Motor neuron (in vitro differentiated cells): ENCODE measurements around the gene ERCC1. TPM values are rescaled to one million over a fixed set of nuclear protein-coding genes. Genes with fewer than 3 reads are reported as not detected.

Experiments
- ATAC-seq, 8 experiments: fragments of 200-7000 bp; cut with Tn5 transposase; replicated peaks in 6 of 8; 2 replicates each; pipeline ENCODE4 v1.8.0; 2021; ENCODE audit warnings: mild to moderate bottlenecking in 8 of 8, moderate library complexity in 8 of 8
- H3K27ac ChIP-seq, 2 donors: fragments of 250-450 bp; sonication (Bioruptor Pico); 2 replicates each; pipeline ENCODE4 v1.9.0; 2021; ENCODE audit warnings: antibody characterized with exemption in 2 of 2, mild to moderate bottlenecking in 2 of 2, moderate library complexity in 1 of 2
- H3K4me1 ChIP-seq, 2 donors: fragments of 250-450 bp; sonication (Bioruptor Pico); replicated peaks in 1 of 2; 2 replicates each; pipeline ENCODE4 v1.6.1; 2021; ENCODE audit warnings: antibody characterized with exemption in 2 of 2, mild to moderate bottlenecking in 2 of 2, moderate library complexity in 1 of 2
- H3K4me3 ChIP-seq, 5 donors: fragments of 250-450 bp; sonication (Bioruptor Pico); 2 replicates each; pipeline ENCODE4 v1.9.0; 2021; ENCODE audit warnings: antibody characterized with exemption in 5 of 5, mild to moderate bottlenecking in 5 of 5, moderate library complexity in 4 of 5
- WGBS, 10 experiments: fragments of 450-650 bp; shearing (Covaris generic); methylation state at CpG; one replicate each; pipeline ENCODE4 v1.0.0; 2022; 5-methylcytosine and 5-hydroxymethylcytosine counted together
- in situ Hi-C, 9 experiments: fragments of 400-800 bp; cut with MboI; loops; one replicate each; pipeline ENCODE4 v1.15.0; 2021; ENCODE audit warnings: low sequenced_read_pairs in 9 of 9, low pct_unique_long_range_greater_than_20kb in 2 of 9; ENCODE audit not compliant: unreplicated experiment in 9 of 9
- total RNA-seq, 8 experiments: library from RNA; unstranded; fragments of 300-600 nt; gene quantifications; 2 replicates each; pipeline versions ENCODE4 v1.2.3 to v1.2.4, GENCODE V29; 2022

Gene ERCC1
- 10 to 100 TPM; 38.4 to 82.0 (median 71.5) TPM for total RNA-seq

GRCh38 chr19:45423589-45424190 is at the start of gene ERCC1:
Gene ERCC1, minus strand, starts transcription at chr19:45423917. Its CDS starts 543 bp downstream, at chr19:45423374.
- in situ Hi-C loops = no loop called here
- peak; percentile 80 to 92 (median 89) for ATAC-seq
- Histone ChIP-seq H3K4me1 (peaks cover 17 to 19% of the 10 kb centered on the region in 2 donors), H3K4me3 (peak within 1 kb of the TSS; percentile 36 to 48 (median 46)), H3K27ac (peak within 1 kb of the TSS; percentile 86 to 95)
- 0 to 7% (median 1%) methylated on average over 1 to 18 of the region's 37 CpGs; no CpG with 5 or more reads in 6 of the 10 experiments for WGBS, 10 experiments

- 0% methylated on average over 1 of the region's 5 CpGs; no CpG with 5 or more reads in 9 of the 10 experiments for WGBS, 10 experiments
- no peak for ATAC-seq
- in situ Hi-C loops = no loop called here
- no peak overlapping the region for H3K4me3 ChIP-seq
- peaks cover 3 to 11% of the 10 kb centered on the region in 2 donors for H3K4me1 ChIP-seq
- H3K27ac ChIP-seq = no peak overlapping the region
Measured at GRCh38 chr19:45473367-45473681, 49.6 kb upstream of the ERCC1 start.

- no peak overlapping the region for H3K27ac ChIP-seq
- H3K4me1 ChIP-seq = peaks cover under 1 to 11% of the 10 kb centered on the region in 2 donors
- H3K4me3 ChIP-seq = peak overlapping the region in 1 of 5 donors; percentile 11
- WGBS, 10 experiments = 0 to 91% (median 64%) methylated on average over 1 to 10 of the region's 44 CpGs; no CpG with 5 or more reads in 6 of the 10 experiments
- ATAC-seq = no peak
- in situ Hi-C loops = no loop called here
Measured at GRCh38 chr19:45472563-45473366, 49.0 kb upstream of the ERCC1 start.

- WGBS, 10 experiments = 0 to 100% (median 82%) methylated on average over 1 to 4 of the region's 7 CpGs; no CpG with 5 or more reads in 4 of the 10 experiments
- in situ Hi-C loops = no loop called here
- no peak overlapping the region for H3K27ac ChIP-seq
- H3K4me1 ChIP-seq = peaks cover 0 to 11% of the 10 kb centered on the region in 2 donors
- peak overlapping the region in 1 of 5 donors; percentile 11 for H3K4me3 ChIP-seq
- no peak for ATAC-seq
Measured at GRCh38 chr19:45471931-45472562, 48.3 kb upstream of the ERCC1 start.

GRCh38 chr19:45471111-45471930 is 47.6 kb upstream of the ERCC1 start:
- 20 to 100% (median 69%) methylated on average over 1 to 6 of the region's 16 CpGs; no CpG with 5 or more reads in 2 of the 10 experiments for WGBS, 10 experiments
- ATAC-seq = no peak
- Histone ChIP-seq H3K27ac (no peak overlapping the region), H3K4me3 (no peak overlapping the region), H3K4me1 (peaks cover 0 to 11% of the 10 kb centered on the region in 2 donors)
- in situ Hi-C loops = no loop called here

GRCh38 chr19:45470762-45471081 is 47.0 kb upstream of the ERCC1 start:
- 75 to 93% (median 90%) methylated on average over 2 to 4 of the region's 15 CpGs; no CpG with 5 or more reads in 7 of the 10 experiments for WGBS, 10 experiments
- in situ Hi-C loops = no loop called here

GRCh38 chr19:45469945-45470761 is 46.4 kb upstream of the ERCC1 start:
- Histone ChIP-seq H3K4me1 (peaks cover 0 to 11% of the 10 kb centered on the region in 2 donors), H3K4me3 (peak overlapping the region; percentile 46 to 69 (median 64)), H3K27ac (peak overlapping the region in 1 of 2 donors; percentile 5)
- 0 to 26% (median 0%) methylated on average over 1 to 6 of the region's 33 CpGs; no CpG with 5 or more reads in 6 of the 10 experiments for WGBS, 10 experiments
- ATAC-seq = peak; percentile 1 to 18 (median 4)
- in situ Hi-C loops = no loop called here

More at GRCh38 chr19:45470762-45471081, 47.0 kb upstream of the ERCC1 start:
- Histone ChIP-seq H3K27ac (no peak overlapping the region), H3K4me3 (no peak overlapping the region), H3K4me1 (peaks cover 0 to 11% of the 10 kb centered on the region in 2 donors)
- no peak for ATAC-seq

- in situ Hi-C loops = no loop called here
- peak; percentile 31 to 81 (median 76) for ATAC-seq
- 0% methylated on average over 1 to 5 of the region's 66 CpGs; no CpG with 5 or more reads in 6 of the 10 experiments for WGBS, 10 experiments
Measured at GRCh38 chr19:45469132-45469944, 45.6 kb upstream of the ERCC1 start.

GRCh38 chr19:45468803-45469131 is 45.0 kb upstream of the ERCC1 start:
- Histone ChIP-seq H3K27ac (peak overlapping the region; percentile 67 to 83), H3K4me1 (peaks cover 0 to 11% of the 10 kb centered on the region in 2 donors), H3K4me3 (peak overlapping the region; percentile 46 to 69 (median 64))
- ATAC-seq = peak; percentile 2 to 51 (median 44)
- 20% methylated on average over 1 of the region's 19 CpGs; no CpG with 5 or more reads in 9 of the 10 experiments for WGBS, 10 experiments
- in situ Hi-C loops = no loop called here

More at GRCh38 chr19:45469132-45469944, 45.6 kb upstream of the ERCC1 start:
- Histone ChIP-seq H3K27ac (peak overlapping the region; percentile 69 to 83), H3K4me3 (peak overlapping the region; percentile 46 to 69 (median 64)), H3K4me1 (peaks cover 0 to 11% of the 10 kb centered on the region in 2 donors)

- H3K27ac ChIP-seq = peak overlapping the region; percentile 67 to 83
- ATAC-seq = no peak
- peak overlapping the region; percentile 46 to 69 (median 64) for H3K4me3 ChIP-seq
- 0 to 4% (median 0%) methylated on average over 1 to 12 of the region's 31 CpGs; no CpG with 5 or more reads in 1 of the 10 experiments for WGBS, 10 experiments
- in situ Hi-C loops = no loop called here
- peaks cover 0 to 11% of the 10 kb centered on the region in 2 donors for H3K4me1 ChIP-seq
Measured at GRCh38 chr19:45468159-45468651, 44.5 kb upstream of the ERCC1 start.
